Midbrain (tissue), 1 donor: ENCODE results near the gene PNKP.

Source experiments
- DNase-seq: peaks from one replicate; lab custom pipeline; 2025; lab: John Stamatoyannopoulos, UW

Gene PNKP

DNA sequence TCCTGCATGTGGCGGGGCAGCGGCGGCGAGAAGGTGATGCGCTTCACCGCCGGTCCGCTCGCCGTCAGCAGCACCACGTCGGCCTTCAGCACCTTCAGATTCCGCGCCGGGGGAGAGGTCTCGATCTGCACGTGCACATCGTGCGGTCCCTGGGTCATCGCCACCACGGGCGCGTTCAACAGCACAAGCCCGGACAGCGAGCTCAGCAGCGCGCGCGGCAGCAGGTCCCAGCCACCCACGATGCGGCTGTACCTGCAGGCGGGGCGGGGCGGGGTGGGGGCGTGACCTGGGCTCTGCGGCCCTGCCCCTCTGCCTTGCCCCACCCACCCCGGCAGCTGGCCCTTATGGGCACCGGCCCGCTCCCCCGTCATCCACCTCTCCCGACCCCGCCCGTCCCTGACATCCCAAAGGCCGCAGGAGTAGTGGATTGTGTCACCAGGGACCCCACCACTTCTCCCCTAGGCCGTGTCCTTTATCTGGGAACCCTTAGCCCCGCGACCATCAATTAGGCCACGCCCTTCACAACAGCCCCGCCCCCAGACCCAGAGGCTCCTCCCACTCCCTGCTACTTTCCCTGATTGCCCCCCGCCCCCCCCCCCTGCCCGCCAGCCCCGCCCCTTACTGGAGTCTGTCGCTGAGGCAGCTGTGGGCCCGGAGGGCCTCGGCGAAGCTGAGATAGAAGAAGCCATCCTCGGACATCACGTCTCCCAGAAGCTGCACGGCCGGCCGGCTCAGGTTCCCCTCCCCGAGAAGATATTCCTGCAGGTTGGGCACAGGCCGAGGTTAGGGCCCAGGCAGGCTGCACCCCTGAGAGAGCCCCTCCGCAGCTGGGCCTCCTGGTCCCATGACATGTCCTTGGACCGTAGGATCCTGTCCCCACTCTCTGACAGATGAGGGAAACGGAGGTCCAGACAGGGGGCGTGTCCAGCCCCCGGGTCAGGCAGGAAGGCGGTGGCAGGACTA is 23.3 kb upstream of the PNKP start:
- DNase-seq = no peak

DNA sequence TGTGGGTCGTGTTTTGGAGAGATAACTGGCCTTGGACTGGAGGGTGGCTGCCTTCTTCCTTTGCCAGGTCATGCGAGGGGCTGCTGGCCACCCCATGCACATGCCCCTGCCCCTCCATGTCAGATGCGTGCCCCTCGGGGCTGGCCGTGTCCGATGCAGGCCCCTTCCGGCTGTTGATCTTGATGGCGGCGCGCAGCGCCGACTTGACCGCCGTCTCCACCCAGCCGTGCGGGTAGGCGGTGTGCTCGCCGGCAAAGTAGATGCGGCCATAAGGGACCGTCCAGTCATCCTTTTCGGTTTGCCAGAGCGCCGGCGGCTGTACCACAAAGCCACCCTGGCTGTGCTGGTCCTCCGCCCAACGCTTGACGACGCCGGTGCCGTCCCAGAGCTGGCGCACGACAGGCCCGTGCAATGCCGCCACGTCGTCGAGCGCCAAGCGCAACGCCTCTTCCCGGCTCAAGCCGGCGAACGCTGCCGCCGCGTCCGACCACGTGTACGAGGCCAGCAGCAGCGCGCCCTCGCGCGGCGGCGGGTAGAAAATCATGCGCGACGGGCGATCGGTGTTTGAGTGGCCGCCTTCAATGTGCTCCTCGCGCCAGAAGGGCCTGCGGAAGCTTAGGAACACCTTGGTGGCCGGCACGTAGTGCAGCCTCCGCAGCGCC is 22.4 kb upstream of the PNKP start:
- peak; percentile 57 for DNase-seq

DNA sequence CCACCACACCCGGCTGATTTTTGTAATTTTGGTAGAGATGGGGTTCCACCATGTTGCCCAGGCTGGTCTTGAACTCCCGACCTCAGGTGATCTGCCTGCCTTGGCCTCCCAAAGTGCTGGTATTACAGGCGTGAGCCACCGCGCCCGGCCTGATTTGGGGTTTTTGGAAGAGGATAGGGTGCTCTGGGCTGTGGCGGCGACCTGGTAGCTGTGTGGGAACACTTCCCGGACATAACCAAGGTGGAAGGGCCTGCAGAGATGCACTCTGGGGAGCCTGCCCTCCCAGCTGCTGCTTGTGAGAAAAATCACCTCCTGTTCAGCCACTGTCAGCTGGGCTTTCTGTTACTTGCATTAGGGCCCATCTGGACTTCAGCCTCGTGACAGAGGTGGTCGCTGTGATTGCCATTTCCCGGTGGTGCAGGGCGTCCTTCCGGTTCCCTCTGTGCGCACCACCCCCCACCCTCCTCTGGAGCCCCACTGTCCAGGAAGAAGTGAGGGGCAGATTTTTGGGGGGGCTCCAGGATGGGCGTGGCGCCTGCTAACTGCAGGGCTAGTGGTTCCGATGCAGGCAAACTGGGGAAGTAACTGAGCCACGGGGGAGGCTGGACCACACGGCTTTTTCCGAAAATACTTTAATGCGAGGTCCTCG is 21.8 kb upstream of the PNKP start:
- DNase-seq = no peak

DNA sequence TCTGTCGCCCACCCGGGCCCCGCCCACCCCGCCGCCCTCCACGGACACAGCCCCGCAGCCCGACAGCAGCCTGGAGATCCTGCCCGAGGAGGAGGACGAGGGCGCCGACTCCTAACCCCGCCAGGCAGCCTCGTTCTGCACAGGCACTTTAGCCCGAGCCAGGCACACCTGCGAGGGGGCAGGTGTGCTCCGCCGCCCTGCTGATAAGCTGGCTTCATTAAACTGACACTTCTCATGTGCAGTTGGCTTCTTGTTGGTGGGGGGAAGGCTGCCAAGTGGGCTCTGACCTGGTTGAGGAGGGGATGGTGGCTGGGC is 21.1 kb upstream of the PNKP start:
- no peak for DNase-seq

DNA sequence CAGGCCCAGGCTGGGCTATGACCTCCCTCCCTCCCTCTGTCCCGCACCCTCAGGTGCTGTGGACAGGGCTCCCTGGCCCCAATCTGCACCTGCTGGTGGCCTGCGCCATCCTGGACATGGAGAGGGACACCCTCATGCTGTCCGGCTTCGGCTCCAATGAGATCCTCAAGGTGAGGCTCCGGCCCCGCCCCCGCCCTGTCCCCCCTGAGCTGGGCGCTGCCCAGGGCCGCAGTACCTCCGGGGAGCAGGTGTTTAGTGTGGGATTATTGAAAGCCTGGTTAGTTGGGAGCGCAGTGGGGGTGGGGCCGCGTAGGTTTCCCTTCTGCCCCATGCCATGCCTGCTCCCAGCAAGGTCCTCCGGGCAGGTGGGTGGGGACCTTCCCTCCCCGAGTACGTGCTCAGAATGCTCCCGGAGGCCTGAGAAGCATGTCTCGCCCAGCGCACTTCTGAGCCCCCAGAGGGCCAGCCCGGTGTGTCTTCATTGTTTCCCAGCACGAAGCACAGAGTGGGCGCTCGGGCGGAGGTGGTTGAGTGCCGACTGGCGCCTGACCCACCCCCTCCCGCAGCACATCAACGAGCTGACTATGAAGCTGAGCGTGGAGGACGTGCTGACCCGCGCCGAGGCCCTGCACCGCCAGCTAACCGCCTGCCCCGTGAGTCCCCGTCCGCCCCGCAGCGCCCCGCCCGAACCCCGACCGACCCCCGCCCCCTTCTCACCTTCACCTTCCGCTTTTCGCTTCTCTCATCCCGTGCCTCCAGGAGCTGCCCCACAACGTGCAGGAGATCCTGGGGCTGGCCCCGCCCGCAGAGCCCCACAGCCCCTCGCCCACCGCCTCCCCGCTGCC is 20.5 kb upstream of the PNKP start:
- no peak for DNase-seq

DNA sequence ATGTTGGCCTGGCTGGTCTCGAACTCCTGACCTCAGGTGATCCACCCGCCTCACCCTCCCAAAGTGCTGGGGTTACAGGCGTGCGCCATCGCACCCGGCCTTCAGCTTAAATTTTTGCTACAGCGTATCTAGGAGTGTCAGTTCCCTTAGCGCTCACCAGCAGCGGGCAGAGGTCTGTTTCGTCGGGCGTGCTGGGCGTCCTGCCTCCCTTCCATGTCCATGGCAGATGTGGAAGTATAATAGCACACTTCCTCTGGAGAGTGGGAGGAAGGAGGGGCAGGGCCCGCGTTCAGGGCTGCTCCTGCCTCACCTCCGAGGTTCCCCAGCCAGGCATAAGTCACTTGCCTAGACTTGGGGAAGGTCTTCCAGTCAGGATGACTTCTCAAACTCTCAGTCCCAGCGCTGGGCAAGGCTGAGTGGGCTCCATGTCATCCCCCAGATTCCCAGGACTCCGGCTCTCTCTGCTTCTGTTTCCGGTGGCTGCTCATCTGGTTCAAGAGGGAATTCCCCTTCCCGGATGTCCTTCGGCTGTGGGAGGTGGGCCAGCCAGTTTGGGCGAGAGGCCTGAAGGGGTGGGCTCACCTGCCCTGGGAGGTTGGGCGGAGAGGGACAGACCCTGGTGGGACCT is 19.8 kb upstream of the PNKP start:
- DNase-seq = no peak

DNA sequence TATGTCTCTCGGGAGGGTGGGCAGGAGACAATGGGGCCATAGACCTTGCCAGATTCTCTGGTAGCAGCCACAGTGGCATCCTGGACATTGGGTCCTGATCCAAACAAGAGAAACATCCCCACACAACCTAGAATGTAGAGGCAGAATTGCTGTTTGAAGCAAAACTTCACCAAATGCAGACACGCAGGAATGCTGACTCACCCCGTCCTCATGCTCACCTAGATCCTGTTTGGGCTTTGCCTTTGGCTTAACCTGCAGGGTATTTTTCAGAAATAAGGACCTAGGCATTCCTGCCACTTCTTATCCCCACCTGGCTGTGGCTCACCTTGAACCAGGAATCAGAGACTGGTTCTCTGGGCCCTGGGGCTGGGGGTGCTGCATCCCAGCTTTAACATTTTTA is 17.4 kb upstream of the PNKP start:
- no peak for DNase-seq

DNA sequence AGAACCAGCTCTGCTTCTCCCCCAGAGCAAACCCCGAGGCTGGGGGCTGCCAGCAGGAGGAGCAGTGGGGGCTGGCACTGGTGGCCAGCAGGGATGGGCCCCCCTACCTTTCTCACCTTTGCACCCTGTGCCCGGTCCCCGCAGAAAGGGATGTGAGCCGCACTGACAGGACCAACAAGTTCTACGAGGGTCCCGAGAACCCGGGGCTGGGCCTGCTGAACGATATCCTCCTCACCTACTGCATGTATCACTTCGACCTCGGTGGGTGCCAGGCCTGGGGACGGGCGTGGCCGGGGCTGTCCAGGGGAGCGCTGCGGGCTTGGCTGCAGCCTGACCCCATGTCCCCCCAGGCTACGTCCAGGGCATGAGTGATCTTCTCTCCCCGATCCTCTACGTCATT is 16.7 kb upstream of the PNKP start:
- no peak for DNase-seq

DNA sequence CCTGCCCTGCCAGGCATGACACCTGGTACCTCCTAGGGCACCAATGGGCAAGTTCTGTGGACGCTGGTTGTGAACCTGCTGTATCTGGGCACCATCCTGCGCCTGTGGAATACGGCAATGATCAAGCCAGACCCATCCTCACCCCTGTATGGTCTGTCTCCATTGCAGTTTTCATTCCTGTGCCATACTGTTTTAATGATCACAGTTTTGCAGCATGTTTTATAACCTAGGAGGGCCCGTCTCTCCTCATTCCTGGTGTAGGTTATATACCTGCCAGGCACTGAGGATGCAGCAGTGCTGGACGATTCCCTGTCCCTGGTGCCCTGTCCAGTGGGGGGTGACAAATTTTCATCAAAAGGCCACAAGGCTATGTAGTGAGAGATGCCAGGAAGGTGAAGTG is 15.7 kb upstream of the PNKP start:
- DNase-seq = no peak

DNA sequence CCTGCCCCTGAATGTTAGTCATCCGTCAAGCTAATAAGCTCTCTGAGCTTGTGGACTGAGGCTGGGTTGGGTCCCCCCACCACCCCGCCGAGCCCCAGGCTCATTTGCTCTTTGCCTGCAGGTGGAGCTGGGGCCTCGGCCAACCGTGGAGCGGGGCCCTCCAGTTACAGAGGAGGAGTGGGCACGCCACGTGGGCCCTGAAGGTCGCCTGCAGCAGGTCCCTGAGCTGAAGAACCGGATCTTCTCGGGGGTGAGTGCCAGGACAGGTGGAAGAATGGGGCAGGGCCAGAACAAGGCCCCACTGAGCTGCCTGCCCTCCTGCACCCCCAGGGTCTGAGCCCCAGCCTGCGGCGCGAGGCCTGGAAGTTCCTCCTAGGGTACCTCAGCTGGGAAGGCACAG is 15.3 kb upstream of the PNKP start:
- DNase-seq = no peak

DNA sequence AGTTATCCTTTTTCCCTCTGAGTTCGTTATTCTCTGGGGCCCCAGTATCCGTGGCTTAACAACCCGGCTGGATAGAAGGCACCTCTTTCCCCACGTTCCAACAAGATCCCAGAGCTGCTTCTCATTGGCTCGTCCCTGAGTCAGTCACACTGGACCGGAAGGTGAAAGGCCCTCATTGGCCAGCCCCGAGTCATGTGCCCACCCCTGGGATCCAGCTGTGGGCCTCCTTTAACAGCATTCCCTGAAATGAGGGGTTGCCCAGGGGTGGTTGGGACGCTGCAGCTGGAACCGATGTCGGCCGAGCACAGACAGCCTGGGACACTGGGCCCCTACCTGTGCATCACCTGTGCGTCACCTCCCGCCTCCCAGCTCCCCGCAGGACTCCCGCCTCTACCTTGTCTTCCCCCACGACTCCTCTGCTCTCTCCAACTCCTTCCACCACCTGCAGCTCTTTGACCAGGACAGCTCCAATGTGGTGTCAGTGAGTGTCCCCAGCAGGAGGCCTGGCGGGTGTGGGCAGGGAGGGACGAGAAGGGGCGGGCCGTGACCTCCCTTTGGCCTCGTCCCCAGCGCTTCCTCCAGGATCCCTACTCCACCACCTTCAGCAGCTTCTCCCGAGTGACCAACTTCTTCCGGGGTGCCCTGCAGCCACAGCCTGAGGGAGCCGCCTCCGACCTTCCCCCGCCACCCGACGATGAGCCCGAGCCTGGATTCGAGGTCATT is 14.5 kb upstream of the PNKP start:
- DNase-seq = no peak

DNA sequence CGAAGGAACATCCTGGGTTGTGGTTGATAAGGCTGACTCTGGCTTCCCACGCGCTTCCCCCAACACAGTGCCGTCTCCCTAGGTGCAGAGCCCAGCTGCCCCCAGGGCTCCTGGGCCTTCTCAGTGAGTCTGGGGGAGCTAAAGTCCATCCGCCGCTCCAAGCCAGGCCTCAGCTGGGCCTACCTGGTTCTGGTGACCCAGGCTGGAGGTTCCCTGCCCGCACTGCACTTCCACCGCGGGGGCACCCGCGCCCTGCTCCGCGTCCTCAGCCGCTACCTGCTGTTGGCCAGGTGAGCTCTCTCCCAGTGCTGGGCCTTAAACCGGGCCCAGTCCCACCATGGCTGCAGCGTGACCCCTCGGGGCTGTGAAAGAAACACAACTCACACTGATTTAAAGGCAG is 13.8 kb upstream of the PNKP start:
- no peak for DNase-seq

DNA sequence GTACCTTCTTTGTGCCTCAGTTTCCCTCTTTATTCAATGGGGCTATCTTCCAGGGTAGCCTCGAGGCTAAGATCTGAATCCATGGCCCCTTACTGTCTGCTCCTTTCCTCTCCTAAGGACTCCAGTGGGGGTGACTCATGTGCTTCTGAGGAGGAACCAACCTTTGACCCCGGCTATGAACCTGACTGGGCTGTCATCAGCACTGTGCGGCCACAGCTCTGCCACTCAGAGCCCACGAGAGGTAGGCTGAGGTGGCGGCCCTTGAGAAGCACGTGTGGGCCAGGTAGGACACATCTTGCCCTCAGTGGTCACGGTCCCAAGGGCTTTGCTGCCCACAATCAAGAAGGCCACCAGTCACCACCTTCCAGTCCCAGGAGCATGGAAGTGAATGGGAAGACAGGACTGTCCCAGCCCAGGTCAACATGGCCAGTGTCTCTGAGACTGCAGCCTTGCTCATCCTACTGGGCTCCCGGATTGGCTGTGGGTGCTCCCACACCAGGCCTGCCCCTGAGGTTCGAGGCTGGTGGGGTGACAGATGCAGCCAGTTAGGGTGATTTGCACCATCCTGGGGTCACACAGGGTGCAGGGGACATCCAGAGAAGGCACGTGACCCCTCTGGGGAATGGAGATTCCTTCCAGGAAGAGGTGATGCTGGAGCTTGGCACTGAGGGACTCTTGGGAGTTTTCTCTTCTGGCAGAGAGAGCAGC is 12.9 kb upstream of the PNKP start:
- no peak for DNase-seq

DNA sequence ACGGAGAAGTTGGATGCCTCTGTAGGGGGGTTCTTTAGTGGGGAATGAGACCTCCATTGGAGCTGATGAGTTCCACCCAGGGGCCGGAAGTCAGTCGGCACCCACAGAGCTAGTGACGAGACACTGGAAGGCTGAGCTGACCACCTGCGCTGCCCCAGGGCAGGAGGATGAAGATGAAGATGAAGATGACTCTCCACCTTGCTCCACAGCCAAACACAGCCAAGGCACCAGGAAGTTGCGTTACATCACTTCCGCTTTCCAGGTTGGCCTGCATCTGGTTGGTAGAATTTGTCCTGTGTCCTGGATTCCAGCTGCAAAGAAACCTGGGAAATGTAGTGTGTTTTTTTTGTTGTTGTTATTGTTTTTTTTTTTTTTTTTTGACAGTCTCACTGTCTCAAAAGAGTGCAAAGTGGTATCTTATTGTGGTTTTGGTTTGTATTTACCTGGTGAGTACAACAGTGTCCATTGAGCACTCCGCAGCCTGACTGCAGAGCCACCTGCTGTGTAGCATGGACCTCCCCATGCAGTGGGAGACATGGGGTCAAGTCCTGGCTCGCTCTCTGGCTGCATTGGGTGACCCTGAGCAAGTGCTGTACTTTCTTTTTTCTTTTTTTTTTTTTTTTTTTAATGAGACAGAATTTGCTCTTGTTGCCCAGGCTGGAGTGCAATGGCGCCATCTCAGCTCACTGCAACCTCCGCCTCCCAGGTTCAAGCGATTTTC is 12.0 kb upstream of the PNKP start:
- no peak for DNase-seq

DNA sequence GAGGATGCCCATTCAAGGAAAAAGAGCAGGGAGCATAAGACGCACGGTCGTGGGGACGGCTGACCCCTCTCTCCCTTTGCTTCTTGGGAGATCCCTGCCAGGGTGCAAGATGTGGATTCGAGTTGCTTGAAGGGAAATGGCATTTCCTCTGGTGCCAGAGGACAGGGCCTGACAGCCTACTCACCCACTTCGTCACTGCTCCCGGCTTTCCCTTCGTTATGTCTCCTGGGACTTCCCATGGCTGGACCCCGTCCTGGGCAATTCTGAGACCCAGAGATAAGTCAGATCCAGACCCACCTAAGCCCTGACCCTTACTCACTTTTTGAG is 11.3 kb upstream of the PNKP start:
- DNase-seq = no peak

DNA sequence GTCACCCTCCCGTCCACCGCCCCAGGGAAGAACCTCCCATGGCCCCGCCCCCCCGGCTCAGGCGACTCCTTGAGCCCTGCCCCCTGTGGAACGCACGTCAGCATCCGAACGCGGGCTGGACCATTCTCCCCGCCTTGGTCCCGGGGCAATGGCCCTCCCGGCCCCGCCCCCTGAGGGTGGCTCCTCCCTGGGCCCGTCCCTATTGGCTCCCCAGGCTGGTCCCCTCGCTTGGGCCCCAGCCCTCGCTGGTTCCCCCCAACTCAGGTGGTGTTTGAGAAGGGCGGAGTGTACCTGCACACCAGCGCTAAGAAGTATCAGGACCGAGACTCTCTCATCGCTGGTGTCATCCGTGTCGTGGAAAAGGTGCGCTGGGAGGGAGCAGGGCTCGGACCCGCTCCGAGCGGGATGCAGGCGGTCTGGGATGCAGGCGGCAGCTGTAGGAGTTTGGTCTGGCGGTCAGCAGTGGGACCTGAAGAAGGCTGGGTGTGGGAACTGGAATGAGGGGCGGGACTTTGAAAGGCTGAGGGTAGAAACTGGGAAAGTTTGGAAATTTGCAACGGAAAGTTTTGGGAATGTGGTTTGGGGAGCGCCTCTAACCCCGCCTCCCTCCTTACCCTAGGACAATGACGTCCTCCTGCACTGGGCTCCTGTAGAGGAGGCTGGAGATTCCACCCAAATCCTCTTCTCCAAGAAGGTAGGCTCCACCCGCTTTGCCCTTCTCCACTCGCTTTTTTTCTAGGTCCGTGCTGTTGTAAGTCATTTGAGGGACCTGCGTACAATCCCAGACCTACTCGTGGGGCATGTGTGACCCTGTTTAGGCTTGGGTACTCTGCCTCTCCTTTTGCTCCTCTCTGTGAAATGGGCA is 10.7 kb upstream of the PNKP start:
- DNase-seq = peak; percentile 94

DNA sequence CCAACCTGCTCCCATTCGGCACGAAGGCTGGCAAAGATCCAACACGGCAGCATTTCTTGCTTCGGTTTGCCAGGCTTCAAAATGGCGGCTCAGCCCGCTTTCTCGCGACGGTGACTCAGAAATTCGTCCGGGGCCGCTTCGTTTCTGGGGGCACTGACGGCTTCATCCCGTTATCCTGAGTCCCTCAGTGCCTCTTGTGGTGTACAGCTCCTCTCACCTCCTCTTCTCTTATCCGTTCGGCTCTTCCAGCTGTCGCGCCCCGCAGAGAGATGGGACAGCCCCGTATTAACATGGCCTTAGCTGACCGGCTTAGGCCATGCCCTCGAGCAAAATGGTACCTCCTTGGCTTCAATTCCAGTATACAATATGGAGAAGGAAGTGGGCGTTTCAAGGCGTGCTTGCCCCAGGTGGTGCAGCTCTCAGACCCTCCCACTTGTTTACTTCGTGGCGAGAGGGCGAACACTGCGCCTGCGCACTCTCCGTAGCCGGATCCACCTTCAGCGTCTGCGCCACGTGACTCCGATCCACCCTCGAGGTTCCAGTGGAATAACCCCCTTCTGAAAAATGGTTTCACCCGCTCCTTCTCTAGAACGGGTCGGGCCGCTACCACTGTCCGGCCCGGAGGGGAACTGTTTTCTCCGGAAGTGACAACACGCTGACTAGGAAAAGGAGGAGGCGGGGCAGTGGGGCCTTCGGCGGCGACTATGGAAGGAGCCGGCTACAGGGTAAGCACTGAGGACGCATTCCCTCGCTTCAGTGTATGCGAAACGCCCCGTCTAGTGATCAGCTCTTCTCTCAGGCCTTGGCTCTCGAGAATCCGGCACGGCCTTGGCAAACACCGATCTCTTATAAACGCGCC is 9.9 kb upstream of the PNKP start, which contains the start of the genes AKT1S1 and TBC1D17:
Gene AKT1S1 (minus strand): TSS at position 336 of the 859 bp plus-strand sequence. CDS start 4,060 bp downstream, outside the sequence.
Gene TBC1D17 (plus strand): TSS at position 683 of the 859 bp plus-strand sequence. CDS start 22 bp downstream, at position 705.
- DNase-seq = peak; percentile 100
